HG02970 (cell line): ENCODE data around the gene PSMC2.
"Not testable (repeated sequence)": the region's sequence is repeated elsewhere in the genome, so short reads cannot be mapped to it uniquely, and the experiment has no call there.

Experiments used
- ATAC-seq: cut with Tn5 transposase; IDR thresholded peaks from one replicate; pipeline ENCODE4 v1.9.1; 2021; ENCODE audit warnings: mild to moderate bottlenecking, moderate library complexity, moderate number of reproducible peaks; ENCODE audit not compliant: unreplicated experiment, low FRiP score

Gene PSMC2

DNA sequence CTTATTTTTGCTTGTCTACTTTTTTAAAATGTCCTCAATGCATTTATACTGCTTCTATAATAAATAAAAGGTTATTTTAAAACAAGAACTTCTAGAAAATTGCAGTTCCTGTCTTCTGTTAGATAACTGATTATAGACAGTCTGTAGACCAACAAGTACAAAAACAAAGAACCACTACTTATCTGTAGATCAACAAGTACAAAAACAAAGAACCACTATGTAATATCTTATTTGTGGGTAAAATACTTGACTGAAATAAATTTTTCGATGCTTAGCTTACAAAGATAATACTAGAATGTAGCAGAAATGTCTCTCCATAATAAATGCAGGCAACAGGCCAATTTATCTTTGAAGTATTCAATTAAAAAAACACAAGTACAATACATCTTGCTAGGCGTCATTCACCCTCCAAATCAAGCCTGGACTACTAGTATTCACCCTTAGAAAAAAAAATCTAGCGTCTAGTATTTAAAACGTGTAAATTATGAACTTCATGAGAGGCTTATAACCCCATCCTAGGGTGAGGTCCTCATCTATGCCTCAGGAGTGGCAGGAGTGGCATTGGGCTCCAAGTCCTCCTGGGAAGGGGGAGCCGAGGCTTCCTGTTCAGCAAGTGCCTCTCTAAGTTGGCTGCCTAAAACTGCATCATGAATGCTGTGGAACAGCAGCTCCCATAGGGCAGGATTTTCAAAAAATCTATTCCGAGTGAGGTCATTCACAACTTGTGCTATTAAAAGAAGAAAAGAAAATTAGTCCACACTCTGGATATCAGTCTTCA is 26.6 kb downstream of the PSMC2 start:
- ATAC-seq = no peak

GRCh38 chr7:103379270-103379975 is 32.0 kb downstream of the PSMC2 start:
- no peak for ATAC-seq

DNA sequence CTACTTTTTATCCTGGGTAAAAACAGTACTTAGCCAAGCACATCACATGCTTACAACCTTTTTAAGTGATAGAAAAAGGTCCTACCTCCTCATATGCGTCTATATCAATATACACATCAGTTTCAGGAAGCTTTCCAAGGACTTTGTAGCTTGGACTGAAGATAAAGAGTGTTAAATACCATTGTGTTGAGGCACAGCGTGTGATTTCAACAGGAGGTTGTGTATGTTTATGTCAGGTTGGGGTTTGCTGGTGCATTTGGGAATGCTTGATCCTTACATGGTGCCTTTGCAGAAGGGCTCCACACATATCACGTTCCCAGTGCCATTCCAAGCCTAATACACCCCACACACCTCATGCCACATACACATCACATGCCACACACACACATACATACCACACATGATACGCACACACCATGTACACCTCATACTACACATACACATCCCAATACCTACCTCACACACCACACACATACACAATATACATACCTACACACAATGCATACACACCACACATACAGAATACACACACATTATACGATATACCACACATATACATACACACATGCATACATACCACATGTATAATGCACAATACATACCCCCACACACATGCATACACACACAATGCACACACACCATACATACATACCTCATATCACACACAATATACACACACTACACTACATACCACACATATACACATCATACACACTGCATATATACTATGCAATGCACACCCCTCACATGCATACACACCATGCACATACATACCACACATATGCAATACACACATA is 33.1 kb downstream of the PSMC2 start:
- no peak for ATAC-seq

GRCh38 chr7:103381280-103382031 is 34.0 kb downstream of the PSMC2 start:
- ATAC-seq = no peak

DNA sequence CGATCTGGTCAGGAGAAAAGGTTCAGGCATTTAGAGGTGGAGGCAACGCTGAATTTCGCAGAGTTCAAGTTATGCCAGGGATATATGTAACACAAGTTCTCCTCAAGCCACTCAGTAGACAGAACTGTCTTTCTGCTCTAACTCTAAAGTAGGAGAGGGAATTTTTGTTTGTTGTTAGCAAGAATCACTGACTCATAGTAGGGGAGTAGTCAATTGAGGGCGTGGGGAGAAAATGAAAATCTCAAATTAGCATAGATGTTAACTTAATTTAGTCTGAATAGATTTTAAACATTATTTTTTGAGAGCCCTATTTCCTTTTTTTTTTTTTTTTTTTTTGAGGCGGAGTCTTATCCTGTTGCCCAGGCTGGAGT is 34.6 kb downstream of the PSMC2 start:
- ATAC-seq = no peak

DNA sequence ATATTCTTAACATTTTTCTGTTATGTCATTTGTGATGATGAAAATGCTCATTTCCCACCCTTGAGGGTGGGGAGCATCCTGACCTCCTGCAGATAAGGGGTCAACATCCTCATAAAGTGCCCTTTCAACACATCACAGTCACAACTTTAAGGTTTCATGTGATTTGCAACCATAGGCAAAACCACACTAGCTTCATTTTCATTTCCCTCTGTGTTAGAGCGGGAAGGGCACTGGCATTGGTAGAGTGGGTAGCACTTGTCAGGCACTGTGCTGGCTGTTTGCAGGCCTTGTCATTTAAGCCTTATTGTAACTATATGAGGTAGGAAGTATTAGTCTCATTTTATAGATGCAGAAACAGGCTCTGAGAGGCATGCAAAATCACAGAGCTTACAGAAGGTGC is 39.8 kb downstream of the PSMC2 start:
- no peak for ATAC-seq

- ATAC-seq = no peak
These were observed 41.2 kb downstream of the PSMC2 start for GRCh38 chr7:103388469-103389140.

- ATAC-seq = no peak
These were observed 41.8 kb downstream of the PSMC2 start for GRCh38 chr7:103389263-103389662.

GRCh38 chr7:103391150-103391549 is 43.7 kb downstream of the PSMC2 start:
- no peak for ATAC-seq

DNA sequence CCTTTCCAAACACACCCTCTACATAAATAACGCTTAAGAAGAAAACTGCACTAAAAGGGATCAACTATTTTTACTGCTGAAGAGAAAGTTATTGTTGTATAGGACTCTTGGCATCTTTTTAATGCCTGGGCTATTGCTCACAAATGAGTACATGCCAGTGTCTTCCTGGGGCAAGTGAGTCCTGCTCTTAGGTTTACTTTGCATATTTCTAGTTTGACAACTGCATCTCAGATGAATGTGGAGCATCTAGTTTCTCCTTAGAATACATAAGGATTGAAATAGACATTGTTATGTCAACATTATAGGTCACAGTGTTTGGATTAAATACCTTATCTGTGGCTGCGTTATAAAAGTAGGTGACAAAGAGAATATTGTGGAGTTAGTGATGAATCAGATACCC is 44.5 kb downstream of the PSMC2 start:
- ATAC-seq = no peak

DNA sequence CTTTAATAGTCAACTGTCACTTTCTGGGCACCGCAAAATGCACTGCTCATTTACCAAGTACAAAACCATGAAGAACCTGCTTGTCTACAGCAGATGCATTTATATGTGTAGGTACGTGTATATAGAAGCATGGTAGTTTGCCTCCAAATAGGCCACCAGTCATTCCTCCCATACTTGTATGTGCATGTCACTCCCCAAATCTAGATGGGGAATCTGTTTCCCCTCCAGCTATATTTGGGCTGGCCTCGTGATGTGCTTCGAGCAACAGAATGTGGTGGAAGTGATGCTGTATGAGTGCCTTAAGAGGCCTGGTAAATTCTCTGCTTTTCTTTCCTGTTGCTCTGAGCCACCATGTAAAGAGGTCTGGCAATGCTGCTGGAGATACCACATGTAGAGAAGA is 47.1 kb downstream of the PSMC2 start:
- ATAC-seq = no peak

GRCh38 chr7:103395071-103395470 is 47.6 kb downstream of the PSMC2 start:
- no peak for ATAC-seq

DNA sequence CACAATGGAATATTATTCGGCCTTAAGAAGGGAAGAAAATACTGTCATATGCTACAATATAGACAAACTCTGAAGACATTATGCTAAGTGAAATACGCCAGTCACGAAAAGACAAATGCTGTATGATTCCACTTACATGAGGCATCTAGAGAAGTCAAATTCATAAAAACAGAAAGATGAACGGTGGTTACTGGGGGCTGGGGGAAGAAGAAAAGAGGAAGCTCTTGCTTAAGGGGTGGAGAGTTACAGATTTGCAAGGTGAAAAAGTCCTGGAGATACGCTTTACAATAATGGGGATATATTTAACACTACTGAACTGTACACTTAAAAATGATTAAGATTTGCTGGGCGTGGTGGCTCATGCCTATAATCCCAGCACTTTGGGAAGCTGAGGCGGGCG is 49.0 kb downstream of the PSMC2 start:
- ATAC-seq = no peak

- no peak for ATAC-seq
These were observed 51.2 kb downstream of the PSMC2 start for GRCh38 chr7:103398483-103399127.

GRCh38 chr7:103399687-103400086 is 52.2 kb downstream of the PSMC2 start:
- not testable (repeated sequence) for ATAC-seq

DNA sequence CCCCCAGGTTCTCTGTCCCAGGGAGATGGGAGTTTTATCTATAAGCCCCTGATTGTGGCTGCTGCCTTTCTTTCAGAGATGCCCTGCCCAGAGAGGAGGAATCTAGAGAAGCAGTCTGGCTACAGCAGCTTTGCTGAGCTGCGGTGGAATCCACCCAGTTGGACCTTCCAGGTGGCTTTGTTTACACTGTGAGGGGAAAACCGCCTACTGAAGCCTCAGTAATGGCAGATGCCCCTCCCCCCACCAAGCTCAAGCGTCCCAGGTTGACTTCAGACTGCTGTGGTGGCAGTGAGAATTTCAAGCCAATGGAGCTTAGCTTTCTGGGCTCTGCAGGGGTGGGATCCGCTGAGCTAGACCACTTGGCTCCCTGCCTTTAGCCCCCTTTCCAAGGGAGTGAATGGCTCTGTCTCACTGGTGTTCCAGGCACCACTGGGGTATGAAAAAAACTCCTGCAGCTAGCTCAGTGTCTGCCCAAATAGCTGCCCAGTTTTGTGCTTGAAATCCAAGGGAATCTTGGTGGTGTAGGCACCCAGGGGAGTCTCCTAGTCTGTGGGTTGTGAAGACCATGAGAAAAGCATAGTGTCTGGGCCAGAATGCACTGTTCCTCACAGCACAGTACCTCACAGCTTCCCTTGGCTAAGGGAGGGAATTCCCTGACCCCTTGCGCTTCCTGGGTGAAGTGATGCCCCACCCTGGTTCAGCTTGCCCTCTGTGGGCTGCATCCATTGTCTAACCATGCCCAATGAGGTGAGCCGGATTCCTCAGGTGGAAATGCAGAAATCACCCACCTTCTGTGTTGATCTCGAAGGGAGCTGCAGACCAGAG is 58.6 kb downstream of the PSMC2 start:
- not testable (repeated sequence) for ATAC-seq

GRCh38 chr7:103412151-103412550 is 64.7 kb downstream of the PSMC2 start:
- no peak for ATAC-seq

DNA sequence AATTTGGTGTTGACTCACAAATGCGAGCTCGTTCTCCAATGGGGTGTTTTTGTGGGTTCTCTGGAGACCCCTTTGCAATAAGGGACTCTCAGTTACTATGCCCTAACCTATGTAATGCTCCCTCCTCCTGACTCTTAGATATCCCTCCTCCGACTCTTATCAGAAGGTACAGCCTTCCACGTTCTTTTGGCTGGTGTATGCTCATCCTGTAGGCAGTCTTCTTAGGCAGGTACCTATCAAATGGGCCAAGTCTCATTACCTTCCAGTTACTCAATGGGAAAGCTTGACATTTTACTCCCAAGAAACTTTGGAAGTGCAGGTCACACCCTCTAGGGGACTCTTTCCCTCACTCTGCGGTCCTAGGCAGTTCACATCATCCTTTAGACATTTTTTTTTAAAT is 66.0 kb downstream of the PSMC2 start:
- no peak for ATAC-seq

DNA sequence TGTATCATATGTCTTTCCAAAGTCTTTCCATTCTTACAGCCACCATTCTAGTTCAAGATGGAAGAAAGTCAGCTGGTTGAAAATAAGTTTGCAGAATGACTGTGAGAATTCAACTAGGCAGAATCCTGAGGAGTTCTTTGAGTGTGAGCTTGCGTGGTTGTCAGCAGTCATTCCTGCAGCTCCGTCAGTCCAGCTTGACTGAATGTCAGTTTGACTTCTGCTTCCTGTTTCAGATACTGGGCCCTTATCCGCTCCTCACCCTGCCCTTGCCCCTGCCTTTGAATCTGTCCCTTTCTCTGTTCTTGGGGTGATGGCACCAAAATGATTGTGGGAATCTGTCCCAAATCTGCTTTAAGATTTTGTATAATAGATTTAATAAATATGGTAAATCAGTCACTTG is 70.8 kb downstream of the PSMC2 start:
- no peak for ATAC-seq
